HK-2 (cell line): ENCODE data around the gene PAPSS2.

Source experiments
- DNase-seq: peaks from one replicate; pipeline ENCODE4 v3.0.0-alpha.2; 2018; ENCODE audit not compliant: unreplicated experiment

The PAPSS2 gene

GRCh38 chr10:87671139-87671815, 11.6 kb downstream of the PAPSS2 start:
- DNase-seq, result no peak

- DNase-seq, result no peak
Measured at GRCh38 chr10:87672551-87672950, 12.9 kb downstream of the PAPSS2 start.

GRCh38 chr10:87674943-87675342, 15.3 kb downstream of the PAPSS2 start:
- no peak for DNase-seq

- DNase-seq, result no peak
Measured at GRCh38 chr10:87675396-87676376, 16.0 kb downstream of the PAPSS2 start.

- no peak for DNase-seq
Measured at GRCh38 chr10:87677595-87677994, 17.9 kb downstream of the PAPSS2 start.

- no peak for DNase-seq
Measured at GRCh38 chr10:87678302-87678701, 18.6 kb downstream of the PAPSS2 start.

GRCh38 chr10:87683356-87683755, 23.7 kb downstream of the PAPSS2 start:
- no peak for DNase-seq

GRCh38 chr10:87684001-87684638, 24.4 kb downstream of the PAPSS2 start:
- no peak for DNase-seq

- no peak for DNase-seq
Measured at GRCh38 chr10:87685832-87686574, 26.3 kb downstream of the PAPSS2 start.

GRCh38 chr10:87691506-87692070, 31.9 kb downstream of the PAPSS2 start:
- DNase-seq, result no peak

- DNase-seq, result no peak
Measured at GRCh38 chr10:87692956-87693484, 33.3 kb downstream of the PAPSS2 start.

GRCh38 chr10:87694011-87694794, 34.5 kb downstream of the PAPSS2 start:
- DNase-seq, result no peak

- no peak for DNase-seq
Measured at GRCh38 chr10:87695074-87695473, 35.4 kb downstream of the PAPSS2 start.

- DNase-seq, result no peak
Measured at GRCh38 chr10:87696922-87697745, 37.5 kb downstream of the PAPSS2 start.

GRCh38 chr10:87700031-87700796, 40.5 kb downstream of the PAPSS2 start:
- DNase-seq, result no peak

- DNase-seq, result no peak
Measured at GRCh38 chr10:87702260-87702972, 42.7 kb downstream of the PAPSS2 start.

GRCh38 chr10:87702973-87703294, 43.3 kb downstream of the PAPSS2 start:
- no peak for DNase-seq

GRCh38 chr10:87703771-87704170, 44.1 kb downstream of the PAPSS2 start:
- no peak for DNase-seq
